Activated naive CD8-positive, alpha-beta T cell treated with anti-CD3 and anti-CD28 coated beads, Interleukin-2, amount 10 ng/mL, durations not matched to agents 7 days and 5 days (primary cell): Measurements from ENCODE around the gene SNX11. TPM values are rescaled to one million over a fixed set of nuclear protein-coding genes. Genes with fewer than 3 reads are reported as not detected.
"Not testable (repeated sequence)": the region's sequence is repeated elsewhere in the genome, so short reads cannot be mapped to it uniquely, and the experiment has no call there.

Source experiments
- ATAC-seq: fragments of 150-1000 bp; cut with Tn5 transposase; one replicate; pipeline ENCODE4 v1.10.0; 2021; ENCODE audit warnings: low read depth, moderate library complexity
- POLR2A ChIA-PET: fragments of 350-600 bp; sonication (Branson Sonifier 250); formaldehyde crosslinking; loops from one replicate; lab custom pipeline; 2021; ENCODE audit warnings: antibody characterized with exemption; lab: Charles Lee
- DNase-seq: peaks from one replicate; pipeline ENCODE4 v3.0.0; 2021
- H3K27ac Mint-ChIP-seq: one replicate; pipeline ENCODE4 v1.8.0; 2022; ENCODE audit warnings: mild to moderate bottlenecking, mixed read lengths
- H3K27me3 Mint-ChIP-seq: one replicate; pipeline ENCODE4 v1.8.0; 2022; ENCODE audit warnings: mild to moderate bottlenecking, moderate library complexity, mixed read lengths
- H3K36me3 Mint-ChIP-seq: one replicate; pipeline ENCODE4 v1.8.0; 2021; ENCODE audit warnings: mild to moderate bottlenecking, mixed read lengths
- H3K4me1 Mint-ChIP-seq: one replicate; pipeline ENCODE4 v1.8.0; 2021; ENCODE audit warnings: mixed read lengths
- H3K4me3 Mint-ChIP-seq: one replicate; pipeline ENCODE4 v1.8.0; 2022; ENCODE audit warnings: mild to moderate bottlenecking, moderate library complexity, mixed read lengths
- H3K9me3 Mint-ChIP-seq: one replicate; pipeline ENCODE4 v1.8.0; 2021; ENCODE audit warnings: mixed read lengths
- total RNA-seq, 2 experiments: library from RNA; stranded (reverse); gene quantifications; one replicate each; pipeline ENCODE4 v1.2.3, GENCODE V29; 2021

SNX11 gene, protein sequence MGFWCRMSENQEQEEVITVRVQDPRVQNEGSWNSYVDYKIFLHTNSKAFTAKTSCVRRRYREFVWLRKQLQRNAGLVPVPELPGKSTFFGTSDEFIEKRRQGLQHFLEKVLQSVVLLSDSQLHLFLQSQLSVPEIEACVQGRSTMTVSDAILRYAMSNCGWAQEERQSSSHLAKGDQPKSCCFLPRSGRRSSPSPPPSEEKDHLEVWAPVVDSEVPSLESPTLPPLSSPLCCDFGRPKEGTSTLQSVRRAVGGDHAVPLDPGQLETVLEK
- total RNA-seq, result 10 to 100 TPM; 31.3 to 36.8 TPM

- H3K27ac Mint-ChIP-seq, result peak within 1 kb of the TSS; percentile 99
- no peaks in the 10 kb centered on the region for H3K27me3 Mint-ChIP-seq
- ATAC-seq (peak; percentile 91), DNase-seq (peak; percentile 94)
- H3K4me3 Mint-ChIP-seq, result peak within 1 kb of the TSS; percentile 100
- peaks cover 26% of the 10 kb centered on the region for H3K36me3 Mint-ChIP-seq
- peaks cover 55% of the 10 kb centered on the region for H3K4me1 Mint-ChIP-seq
- H3K9me3 Mint-ChIP-seq, result no peaks in the 10 kb centered on the region
- POLR2A ChIA-PET, result interaction anchor here (0.7 to 3.2 kb wide), 7 partner anchors 9 to 212 kb away, joined by 3 to 18 read pairs (median 4); partner anchors contain the start of genes NFE2L1 and SP2
Observed at GRCh38 chr17:48107137-48108055, at the start of gene SNX11. SNX11 (plus strand) TSS chr17:48107766; CDS start chr17:48112044, 4,278 bp downstream.

DNA sequence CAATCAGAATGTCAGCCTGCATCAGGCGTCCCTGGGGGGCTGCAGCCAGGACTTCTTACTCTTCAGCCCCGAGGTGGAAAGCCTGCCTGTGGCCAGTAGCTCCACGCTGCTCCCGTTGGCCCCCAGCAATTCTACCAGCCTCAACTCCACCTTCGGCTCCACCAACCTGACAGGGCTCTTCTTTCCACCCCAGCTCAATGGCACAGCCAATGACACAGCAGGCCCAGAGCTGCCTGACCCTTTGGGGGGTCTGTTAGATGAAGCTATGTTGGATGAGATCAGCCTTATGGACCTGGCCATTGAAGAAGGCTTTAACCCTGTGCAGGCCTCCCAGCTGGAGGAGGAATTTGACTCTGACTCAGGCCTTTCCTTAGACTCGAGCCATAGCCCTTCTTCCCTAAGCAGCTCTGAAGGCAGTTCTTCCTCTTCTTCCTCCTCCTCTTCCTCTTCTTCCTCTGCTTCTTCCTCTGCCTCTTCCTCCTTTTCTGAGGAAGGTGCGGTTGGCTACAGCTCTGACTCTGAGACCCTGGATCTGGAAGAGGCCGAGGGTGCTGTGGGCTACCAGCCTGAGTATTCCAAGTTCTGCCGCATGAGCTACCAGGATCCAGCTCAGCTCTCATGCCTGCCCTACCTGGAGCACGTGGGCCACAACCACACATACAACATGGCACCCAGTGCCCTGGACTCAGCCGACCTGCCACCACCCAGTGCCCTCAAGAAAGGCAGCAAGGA is 49.0 kb upstream of the SNX11 start:
- H3K27ac Mint-ChIP-seq, result no peak overlapping the region
- no peak for ATAC-seq
- H3K36me3 Mint-ChIP-seq, result peaks cover 44% of the 10 kb centered on the region
- no peaks in the 10 kb centered on the region for H3K27me3 Mint-ChIP-seq
- no peaks in the 10 kb centered on the region for H3K9me3 Mint-ChIP-seq
- H3K4me1 Mint-ChIP-seq, result peaks cover 18% of the 10 kb centered on the region
- no peak for DNase-seq
- no peak overlapping the region for H3K4me3 Mint-ChIP-seq
- POLR2A ChIA-PET, result interaction anchor here (1.3 to 3.8 kb wide), 3 partner anchors 9 to 23 kb away, joined by 3 to 17 read pairs (median 4); partner anchors contain the start of gene NFE2L1

GRCh38 chr17:48059125-48059668 is 48.4 kb upstream of the SNX11 start:
- POLR2A ChIA-PET, result interaction anchor here (1.3 to 3.8 kb wide), 3 partner anchors 9 to 22 kb away, joined by 3 to 17 read pairs (median 4); partner anchors contain the start of gene NFE2L1
- DNase-seq, result no peak
- Mint-ChIP-seq H3K4me3 (no peak overlapping the region), H3K9me3 (no peaks in the 10 kb centered on the region), H3K36me3 (peaks cover 45% of the 10 kb centered on the region), H3K27me3 (no peaks in the 10 kb centered on the region), H3K4me1 (peaks cover 18% of the 10 kb centered on the region), H3K27ac (no peak overlapping the region)
- ATAC-seq, result no peak

DNA sequence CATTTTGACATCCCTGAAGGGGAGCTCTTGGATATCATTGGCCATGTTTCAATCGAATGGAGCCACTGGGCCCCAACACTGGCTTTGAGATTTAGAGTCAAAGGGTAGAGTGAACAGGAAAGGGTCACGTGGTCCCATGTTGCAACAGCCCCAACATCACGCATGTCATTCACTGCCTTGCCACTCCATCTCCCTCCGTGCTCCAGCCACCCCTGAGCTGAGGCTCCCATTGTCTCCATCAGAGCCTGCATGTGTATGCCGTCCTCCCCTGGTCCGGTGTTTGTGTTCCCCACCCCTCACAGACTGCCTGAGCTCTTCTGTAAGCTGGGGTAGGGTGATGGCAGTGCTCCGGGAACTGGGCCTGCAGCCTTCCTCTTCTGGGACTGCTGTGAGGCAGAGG is 47.3 kb upstream of the SNX11 start:
- POLR2A ChIA-PET, result interaction anchor here (3.8 kb wide), 1 partner anchor 13 kb away, joined by 17 read pairs; the partner anchor contains the start of gene NFE2L1

GRCh38 chr17:48062273-48062672 is 45.3 kb upstream of the SNX11 start:
- Mint-ChIP-seq H3K27me3 (no peaks in the 10 kb centered on the region), H3K36me3 (peaks cover 31% of the 10 kb centered on the region), H3K4me3 (no peak overlapping the region), H3K9me3 (no peaks in the 10 kb centered on the region), H3K4me1 (peaks cover 4% of the 10 kb centered on the region), H3K27ac (no peak overlapping the region)
- no peak for DNase-seq
- POLR2A ChIA-PET, result no interaction called here
- ATAC-seq, result no peak

More for the DNA sequence above, 47.3 kb upstream of the SNX11 start:
- Mint-ChIP-seq H3K27me3 (no peaks in the 10 kb centered on the region), H3K4me3 (no peak overlapping the region), H3K27ac (no peak overlapping the region), H3K9me3 (no peaks in the 10 kb centered on the region), H3K36me3 (peaks cover 45% of the 10 kb centered on the region), H3K4me1 (peaks cover 14% of the 10 kb centered on the region)
- DNase-seq, result no peak
- no peak for ATAC-seq

DNA sequence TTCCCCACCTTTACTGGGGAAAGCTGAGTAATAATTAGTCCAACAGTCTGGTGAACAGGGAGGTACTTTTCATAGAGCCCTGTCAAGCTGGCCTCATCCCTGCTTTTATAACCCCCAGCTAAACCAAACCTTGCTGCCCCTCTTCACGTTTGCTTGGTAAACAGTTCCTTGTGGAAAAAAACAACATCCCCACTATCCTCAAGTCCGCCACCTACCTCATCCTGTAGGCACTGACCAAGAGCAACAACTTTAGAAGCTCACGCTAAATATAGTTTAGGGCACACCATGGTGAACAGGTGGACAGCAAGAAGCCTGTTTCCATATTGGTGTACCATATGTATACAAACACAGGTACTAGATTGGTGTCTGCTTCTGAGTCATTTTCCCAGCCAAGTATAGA is 42.9 kb upstream of the SNX11 start:
- H3K27ac Mint-ChIP-seq, result no peak overlapping the region
- peaks cover 15% of the 10 kb centered on the region for H3K36me3 Mint-ChIP-seq
- no peaks in the 10 kb centered on the region for H3K9me3 Mint-ChIP-seq
- POLR2A ChIA-PET, result interaction anchor here (0.6 kb wide), 2 partner anchors 18 to 39 kb away, joined by 4 to 5 read pairs; no protein-coding TSS in a partner anchor
- ATAC-seq, result no peak
- H3K4me1 Mint-ChIP-seq, result peaks cover 4% of the 10 kb centered on the region
- no peak overlapping the region for H3K4me3 Mint-ChIP-seq
- H3K27me3 Mint-ChIP-seq, result no peaks in the 10 kb centered on the region
- no peak for DNase-seq

DNA sequence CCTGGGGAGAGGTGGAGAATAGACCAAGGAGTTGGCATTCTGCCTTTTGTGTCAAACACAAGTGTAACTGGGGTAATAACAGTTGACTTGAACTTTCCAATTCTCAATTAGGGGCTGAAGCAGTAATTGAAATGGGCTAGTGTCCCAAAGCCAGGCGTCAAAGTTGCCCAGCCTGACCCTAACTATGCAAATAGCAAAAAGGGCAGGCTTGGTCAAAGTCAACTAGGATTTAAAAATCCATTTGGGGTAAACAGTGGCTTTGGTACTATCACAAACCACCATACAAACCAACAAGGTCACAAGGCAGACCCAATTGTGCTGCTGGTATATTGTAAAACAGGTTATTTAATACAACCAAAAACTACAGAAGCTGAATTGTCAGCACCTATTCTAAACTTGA is 41.4 kb upstream of the SNX11 start:
- no peak overlapping the region for H3K27ac Mint-ChIP-seq
- H3K36me3 Mint-ChIP-seq, result peaks cover 6% of the 10 kb centered on the region
- no peaks in the 10 kb centered on the region for H3K27me3 Mint-ChIP-seq
- H3K9me3 Mint-ChIP-seq, result no peaks in the 10 kb centered on the region
- H3K4me1 Mint-ChIP-seq, result peaks cover 3% of the 10 kb centered on the region
- DNase-seq (no peak), ATAC-seq (no peak)
- H3K4me3 Mint-ChIP-seq, result no peak overlapping the region
- POLR2A ChIA-PET, result interaction anchor here (2.7 kb wide), 1 partner anchor 18 kb away, joined by 8 read pairs; the partner anchor contains the start of gene NFE2L1

DNA sequence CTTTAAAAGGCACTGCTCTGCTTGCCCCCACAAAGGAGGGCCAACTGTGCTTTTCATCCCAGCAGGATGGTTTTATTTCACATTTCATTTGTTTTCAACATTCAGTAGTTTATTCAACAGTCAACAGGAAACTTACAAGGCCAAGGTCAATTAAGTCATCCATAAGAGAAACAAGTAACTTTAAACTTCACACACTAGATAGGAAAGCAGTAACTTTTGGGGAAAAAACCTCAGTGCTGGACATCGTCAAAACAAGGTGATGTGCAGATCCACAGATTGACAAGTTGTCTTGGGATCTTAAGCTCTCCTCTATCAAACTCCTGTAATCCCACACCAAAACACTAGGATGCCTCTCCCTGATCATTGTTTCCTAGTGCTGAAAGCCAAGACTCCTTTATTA is 40.9 kb upstream of the SNX11 start:
- POLR2A ChIA-PET, result interaction anchor here (2.7 kb wide), 1 partner anchor 18 kb away, joined by 8 read pairs; the partner anchor contains the start of gene NFE2L1
- Mint-ChIP-seq H3K4me3 (no peak overlapping the region), H3K4me1 (peaks cover 1% of the 10 kb centered on the region), H3K27me3 (no peaks in the 10 kb centered on the region), H3K36me3 (peaks cover 7% of the 10 kb centered on the region), H3K27ac (peak overlapping the region; percentile 23), H3K9me3 (no peaks in the 10 kb centered on the region)
- ATAC-seq, result no peak
- no peak for DNase-seq

- H3K4me3 Mint-ChIP-seq, result no peak overlapping the region
- POLR2A ChIA-PET, result interaction anchor here (2.7 kb wide), 1 partner anchor 19 kb away, joined by 8 read pairs; the partner anchor contains the start of gene NFE2L1
- H3K4me1 Mint-ChIP-seq, result peaks cover 1% of the 10 kb centered on the region
- no peak for DNase-seq
- H3K27ac Mint-ChIP-seq, result no peak overlapping the region
- H3K27me3 Mint-ChIP-seq, result no peaks in the 10 kb centered on the region
- ATAC-seq, result no peak
- H3K9me3 Mint-ChIP-seq, result no peaks in the 10 kb centered on the region
- peaks cover 8% of the 10 kb centered on the region for H3K36me3 Mint-ChIP-seq
Observed at GRCh38 chr17:48067245-48067644, 40.3 kb upstream of the SNX11 start.

DNA sequence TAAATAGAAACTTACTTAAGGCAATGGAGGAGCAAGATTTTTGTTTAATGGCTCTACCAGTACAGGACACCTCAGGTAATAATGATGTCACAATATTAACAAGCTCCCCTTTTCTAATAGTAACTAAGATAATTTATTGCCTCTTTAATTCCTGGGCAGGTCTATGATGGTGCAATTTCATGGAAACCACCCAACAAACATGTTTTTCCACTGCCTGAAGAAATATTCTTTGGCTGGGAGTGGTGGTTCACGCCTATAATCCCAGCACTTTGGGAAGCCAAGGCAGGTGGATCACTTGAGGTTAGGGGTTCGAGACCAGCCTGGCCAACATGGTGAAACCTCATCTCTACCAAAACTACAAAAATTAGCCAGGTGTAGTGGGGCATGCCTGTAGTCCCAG is 39.8 kb upstream of the SNX11 start:
- not testable (repeated sequence) for H3K36me3 Mint-ChIP-seq, H3K9me3 Mint-ChIP-seq
- POLR2A ChIA-PET, result interaction anchor here (0.8 to 2.7 kb wide), 2 partner anchors 9 to 19 kb away, joined by 3 to 8 read pairs; partner anchors contain the start of gene NFE2L1

GRCh38 chr17:48068491-48068961 is 39.0 kb upstream of the SNX11 start:
- Mint-ChIP-seq H3K9me3 (no peaks in the 10 kb centered on the region), H3K27me3 (no peaks in the 10 kb centered on the region), H3K4me1 (peaks cover 1% of the 10 kb centered on the region), H3K4me3 (no peak overlapping the region), H3K36me3 (peaks cover 6% of the 10 kb centered on the region), H3K27ac (no peak overlapping the region)
- DNase-seq (no peak), ATAC-seq (no peak)
- POLR2A ChIA-PET, result interaction anchor here (0.8 kb wide), 2 partner anchors 10 to 19 kb away, joined by 3 read pairs; no protein-coding TSS in a partner anchor

More for the DNA sequence above, 39.8 kb upstream of the SNX11 start:
- H3K27ac Mint-ChIP-seq, ATAC-seq, H3K4me3 Mint-ChIP-seq, H3K27me3 Mint-ChIP-seq, DNase-seq, H3K4me1 Mint-ChIP-seq: not testable (repeated sequence)

GRCh38 chr17:48070195-48070594 is 37.4 kb upstream of the SNX11 start:
- Mint-ChIP-seq H3K27ac (no peak overlapping the region), H3K36me3 (peaks cover 3% of the 10 kb centered on the region), H3K4me3 (no peak overlapping the region), H3K27me3 (no peaks in the 10 kb centered on the region), H3K4me1 (no peaks in the 10 kb centered on the region), H3K9me3 (no peaks in the 10 kb centered on the region)
- POLR2A ChIA-PET, result no interaction called here
- ATAC-seq (no peak), DNase-seq (no peak)
